Measurements from ENCODE around the gene SIK3.

SIK3 gene

DNA sequence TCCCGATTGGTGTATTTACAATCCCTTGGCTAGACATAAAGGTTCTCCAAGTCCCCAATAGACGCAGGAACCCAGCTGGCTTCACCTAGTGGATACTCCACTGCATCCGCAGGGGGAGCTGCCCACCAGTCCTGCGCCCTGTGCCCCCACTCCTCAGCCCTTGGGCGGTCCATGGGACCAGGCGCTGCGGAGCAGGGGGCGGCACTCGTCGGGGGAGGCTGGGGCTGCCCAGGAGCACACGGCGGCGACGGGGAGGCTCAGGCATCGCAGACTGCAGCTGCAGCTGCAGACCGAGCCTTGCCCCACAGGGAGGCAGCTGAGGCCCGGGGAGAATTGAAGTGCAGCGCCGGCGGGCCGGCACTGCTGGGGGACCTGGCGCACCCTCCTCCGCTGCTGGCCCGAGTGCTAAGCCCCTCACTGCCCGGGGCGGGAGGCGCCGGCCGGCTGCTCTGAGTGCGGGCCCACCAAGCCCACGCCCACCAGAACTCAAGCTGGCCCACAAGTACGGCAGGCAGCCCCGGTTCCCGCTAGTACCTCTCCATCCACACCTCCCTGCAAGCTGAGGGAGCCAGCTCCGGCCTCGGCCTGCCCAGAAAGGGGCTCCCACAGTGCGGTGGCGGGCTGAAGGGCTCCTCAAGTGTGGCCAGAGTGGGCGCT is 12.2 kb upstream of the SIK3 start:
- DNase-seq (ENCODE audit: low read depth): no peak

DNA sequence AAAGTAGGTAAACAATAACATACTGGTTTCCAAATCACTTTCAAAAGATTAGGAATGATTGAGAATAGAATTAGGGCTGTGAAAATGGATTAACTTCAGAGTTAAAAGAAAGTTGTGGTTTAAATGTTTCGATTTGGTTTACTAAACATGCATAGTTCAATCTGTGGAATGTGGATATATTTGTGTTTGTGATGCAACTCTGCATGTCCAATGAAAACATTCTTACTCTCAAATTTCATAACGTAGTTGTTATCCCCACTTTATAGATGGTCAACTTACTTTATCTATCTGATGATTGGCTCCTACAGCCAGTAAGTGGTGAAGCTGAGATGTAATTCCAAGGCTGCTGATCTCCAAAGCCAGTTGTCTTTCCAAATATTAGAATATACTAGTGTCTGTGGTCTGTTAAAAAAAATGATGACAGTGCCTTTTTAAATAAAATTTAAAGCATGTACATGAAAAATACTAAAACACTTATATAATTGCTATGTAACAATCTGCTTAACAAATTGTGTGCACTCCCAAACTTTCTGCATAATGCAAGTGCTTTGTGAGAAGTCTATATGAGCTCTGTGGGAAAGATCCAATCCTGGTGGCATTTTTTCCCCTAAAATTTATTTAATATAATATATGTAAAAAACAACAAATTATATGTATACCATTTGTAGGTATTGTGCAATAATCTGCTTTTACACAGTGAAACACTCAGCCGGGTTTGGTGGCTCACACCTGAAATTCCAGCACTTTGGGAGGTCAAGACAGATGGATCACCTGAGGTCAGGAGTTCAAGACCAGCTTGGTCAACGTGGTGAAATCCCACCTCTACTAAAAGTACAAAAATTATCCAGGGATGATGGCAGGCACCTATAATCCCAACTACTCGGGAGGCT is 9.7 kb upstream of the SIK3 start:
- no peak for DNase-seq (ENCODE audit: low read depth)

DNA sequence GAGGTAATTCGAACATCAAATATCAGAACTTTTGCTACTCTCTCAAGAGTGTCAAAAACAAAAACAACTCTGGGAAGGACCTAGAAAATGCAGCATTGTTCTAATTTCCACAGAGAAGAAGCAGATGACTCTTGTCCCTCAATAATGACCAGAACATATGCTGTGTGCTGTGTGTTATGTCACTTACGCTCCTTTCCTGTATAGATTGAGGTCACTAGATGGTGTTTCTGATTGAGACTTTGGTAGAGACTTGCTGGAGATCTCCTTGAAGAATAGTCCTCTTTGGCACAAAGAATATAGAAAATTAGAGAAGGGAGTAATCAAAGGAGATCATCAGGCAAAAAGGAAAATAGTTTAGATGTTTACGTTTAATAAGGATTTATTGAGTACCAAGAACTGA is 2.3 kb upstream of the SIK3 start:
- DNase-seq (ENCODE audit: low read depth): no peak

DNA sequence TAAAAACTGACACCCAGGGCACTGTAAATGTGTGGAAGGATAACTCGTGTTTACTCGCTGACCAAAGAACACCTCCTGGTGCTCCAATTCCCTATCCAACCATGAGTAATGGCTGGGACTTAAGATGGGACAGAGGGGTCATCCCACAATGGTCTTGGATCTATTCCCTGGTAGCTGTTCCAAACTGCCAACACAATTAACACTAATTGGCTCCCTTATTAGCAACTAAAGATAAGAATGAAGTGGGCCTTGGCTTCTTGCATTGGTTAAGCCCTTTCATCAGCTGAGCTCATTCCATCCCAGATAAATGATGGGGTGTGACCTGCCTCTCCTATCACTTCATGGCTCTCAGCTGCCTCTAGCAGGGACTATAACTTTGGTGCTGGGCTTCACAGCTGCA is 1.5 kb upstream of the SIK3 start:
- no peak for DNase-seq (ENCODE audit: low read depth)

DNA sequence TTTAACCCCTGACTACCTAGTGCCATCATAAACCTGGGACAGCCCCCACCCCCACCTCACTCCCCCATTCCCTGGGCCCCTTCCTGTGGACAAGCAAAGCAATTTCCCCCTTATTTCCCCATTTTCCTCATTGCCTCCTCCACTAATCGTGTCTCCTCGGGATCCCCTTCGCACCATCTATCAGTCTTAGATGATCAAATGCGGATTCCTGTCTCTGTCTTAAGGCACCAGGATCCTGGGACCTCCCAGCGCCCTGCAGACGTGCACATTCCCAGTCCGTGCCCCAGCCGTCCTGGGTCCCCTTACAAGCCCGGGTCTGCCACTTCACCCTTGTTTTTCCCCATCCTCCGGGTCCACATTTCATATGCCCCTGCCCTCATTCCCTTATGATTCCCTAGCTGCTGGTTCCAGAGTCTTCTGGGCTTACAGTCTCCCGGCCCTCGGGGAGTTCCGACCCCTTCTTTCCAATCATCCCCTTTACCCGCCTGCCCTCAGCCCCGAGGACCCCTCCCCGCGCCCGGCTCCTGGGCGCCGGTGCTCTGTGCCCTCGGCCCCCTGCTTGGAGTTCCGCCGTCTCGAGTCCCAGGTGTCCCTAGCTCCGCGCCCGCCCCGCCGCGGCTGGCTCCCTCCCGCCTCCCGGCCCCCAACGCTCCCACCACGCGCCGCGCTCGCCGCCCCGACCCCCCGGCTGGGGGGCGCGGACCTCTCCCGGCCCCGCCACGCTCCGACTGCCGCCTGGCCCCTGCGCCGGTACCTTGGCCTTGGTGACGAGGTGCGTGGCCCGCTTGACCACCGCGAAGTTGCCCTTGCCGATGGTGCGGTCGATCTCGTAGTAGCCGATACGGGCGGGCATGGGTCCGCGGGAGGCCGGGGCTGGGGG is 599 bp downstream of the SIK3 start:
- no peak for DNase-seq (ENCODE audit: low read depth)

DNA sequence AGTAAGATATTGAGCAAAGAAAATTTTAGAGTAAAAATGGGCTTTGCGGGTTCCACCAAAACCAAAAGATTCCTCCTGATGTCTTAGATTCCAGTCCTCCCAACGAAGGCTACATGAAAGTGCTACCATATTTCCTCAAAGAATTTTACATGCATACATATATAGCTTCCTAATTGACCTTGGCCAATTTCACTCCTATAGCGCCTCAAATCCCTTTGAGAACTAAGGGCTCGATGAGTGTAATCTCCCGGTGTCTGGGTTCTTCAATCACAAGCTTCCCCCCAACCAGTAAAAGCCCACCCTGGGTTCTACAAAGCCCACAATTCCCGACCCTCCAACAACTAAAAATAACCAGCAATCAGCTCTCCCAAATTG is 1.2 kb downstream of the SIK3 start:
- no peak for DNase-seq (ENCODE audit: low read depth)

DNA sequence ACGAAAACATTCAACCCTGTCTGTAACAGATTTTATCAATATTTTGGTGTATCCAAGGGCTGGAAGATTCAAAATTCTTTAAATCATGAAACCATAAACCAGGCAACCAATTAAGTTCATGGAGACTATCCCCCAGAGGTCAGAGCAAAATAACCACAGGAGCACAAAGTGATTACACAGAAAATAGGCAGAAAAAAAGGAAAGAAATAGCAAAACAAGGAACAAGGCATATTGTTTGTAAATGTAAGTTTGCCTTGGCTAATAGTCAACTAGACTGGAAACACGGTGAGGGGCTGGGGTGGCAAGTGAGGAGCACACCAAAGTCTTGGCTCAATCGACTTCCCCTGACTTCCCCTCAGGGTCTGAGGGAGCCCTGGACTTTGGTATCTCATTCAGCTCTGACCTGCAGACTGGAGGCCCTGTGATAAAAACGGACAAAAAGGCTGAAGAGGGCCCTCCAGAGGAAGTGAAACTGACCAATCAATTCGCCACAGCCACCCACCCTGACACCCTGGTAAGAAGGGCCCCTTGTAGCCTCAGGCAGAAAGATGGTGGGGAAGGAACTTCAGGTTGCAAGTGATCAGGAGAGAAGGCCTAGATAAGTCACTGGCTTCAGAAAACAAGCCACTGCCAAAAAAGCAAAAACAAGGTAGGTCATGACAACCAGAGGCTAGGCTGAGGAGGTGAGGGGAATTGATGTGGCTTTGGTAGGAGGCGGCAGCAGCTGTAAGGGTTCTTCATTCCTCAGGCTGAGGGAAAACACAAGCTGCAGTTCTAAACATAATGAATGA is 1.8 kb downstream of the SIK3 start:
- no peak for DNase-seq (ENCODE audit: low read depth)

DNA sequence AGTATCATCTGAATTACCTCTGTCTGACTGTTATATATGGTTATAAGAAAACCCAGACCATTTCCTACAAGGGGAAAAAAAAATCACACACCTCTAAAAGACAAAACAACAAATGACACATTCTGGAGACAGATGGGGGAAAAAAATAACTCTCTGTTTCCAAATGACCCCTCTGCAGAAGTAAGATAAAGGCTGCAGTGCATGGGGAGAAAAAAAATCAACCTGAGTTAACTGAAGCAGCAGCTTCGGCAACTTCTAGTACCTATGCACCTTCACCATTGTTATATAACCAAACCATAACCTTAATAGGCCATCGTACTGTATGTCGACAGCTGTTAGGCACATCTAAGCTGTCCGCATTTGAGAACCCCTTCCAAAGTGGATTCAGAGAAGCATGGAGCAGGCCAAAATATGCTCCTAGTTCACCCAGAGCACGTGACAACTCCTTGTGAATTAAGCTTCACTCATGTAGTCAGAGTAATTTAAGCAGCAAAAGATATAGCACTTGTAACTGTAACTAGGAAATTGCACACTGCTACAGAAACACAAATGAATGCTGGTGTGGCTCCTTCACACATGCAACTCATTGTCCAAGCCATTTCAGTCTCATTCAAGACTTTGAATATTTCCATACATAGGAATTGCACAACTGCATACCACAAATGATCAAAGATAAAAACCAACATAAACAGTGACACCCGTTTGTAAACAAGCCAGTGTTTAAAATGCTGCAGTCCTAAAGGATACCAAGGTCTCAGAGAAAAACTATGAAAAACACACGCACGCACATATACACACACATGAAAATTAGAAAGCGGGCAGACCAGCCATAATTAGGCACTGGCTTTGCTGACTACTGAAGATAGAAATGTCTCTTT is 2.7 kb downstream of the SIK3 start:
- no peak for DNase-seq (ENCODE audit: low read depth)

DNA sequence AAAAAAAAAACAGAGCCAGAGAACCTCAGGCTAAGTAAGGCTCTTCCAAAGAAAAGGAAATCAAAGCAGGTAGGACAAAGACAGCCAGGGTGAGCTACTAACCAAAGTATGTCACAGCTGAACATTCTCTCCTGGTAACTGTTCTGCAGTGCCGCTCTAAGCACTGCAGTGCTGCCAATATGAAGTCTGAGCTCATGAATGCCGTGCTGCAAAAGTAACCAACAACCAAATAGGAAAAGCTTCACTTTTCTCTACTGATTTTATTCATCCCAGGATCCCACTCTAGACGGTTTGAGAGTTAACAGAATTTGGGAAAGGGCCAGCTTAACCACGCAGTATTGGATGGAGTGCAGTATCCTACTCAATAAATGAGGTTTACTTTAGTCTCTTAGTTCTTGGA is 3.5 kb downstream of the SIK3 start:
- DNase-seq (ENCODE audit: low read depth): no peak

DNA sequence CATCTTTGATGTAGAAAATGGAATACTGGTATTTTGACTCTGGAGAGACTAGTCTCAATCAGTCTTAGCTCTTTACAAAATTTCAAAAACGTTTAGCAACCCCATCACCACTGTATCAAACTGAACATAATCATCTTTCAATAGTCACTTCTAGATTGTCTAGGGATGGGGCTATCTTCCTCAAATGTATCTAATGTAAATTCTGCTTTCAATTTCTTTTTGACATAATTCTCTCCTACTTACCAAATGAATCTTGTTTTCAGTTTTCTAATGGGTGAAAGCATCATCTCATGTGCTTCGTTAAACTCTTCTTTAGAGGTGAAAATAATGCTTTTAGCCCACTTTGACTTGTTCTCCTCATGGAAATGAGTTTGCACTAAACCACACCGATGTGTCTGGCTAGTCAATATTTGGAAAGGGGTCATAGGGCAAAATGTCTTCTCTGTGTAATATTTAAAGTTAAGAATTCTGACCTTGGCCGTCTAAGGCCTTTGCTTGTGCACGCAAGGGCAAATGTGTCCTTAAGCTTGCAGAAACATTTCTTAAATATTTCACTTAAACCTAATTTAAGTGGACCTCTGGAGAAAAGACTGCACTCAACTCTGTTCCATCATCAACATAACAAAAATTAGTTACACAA is 5.2 kb downstream of the SIK3 start:
- no peak for DNase-seq (ENCODE audit: low read depth)

DNA sequence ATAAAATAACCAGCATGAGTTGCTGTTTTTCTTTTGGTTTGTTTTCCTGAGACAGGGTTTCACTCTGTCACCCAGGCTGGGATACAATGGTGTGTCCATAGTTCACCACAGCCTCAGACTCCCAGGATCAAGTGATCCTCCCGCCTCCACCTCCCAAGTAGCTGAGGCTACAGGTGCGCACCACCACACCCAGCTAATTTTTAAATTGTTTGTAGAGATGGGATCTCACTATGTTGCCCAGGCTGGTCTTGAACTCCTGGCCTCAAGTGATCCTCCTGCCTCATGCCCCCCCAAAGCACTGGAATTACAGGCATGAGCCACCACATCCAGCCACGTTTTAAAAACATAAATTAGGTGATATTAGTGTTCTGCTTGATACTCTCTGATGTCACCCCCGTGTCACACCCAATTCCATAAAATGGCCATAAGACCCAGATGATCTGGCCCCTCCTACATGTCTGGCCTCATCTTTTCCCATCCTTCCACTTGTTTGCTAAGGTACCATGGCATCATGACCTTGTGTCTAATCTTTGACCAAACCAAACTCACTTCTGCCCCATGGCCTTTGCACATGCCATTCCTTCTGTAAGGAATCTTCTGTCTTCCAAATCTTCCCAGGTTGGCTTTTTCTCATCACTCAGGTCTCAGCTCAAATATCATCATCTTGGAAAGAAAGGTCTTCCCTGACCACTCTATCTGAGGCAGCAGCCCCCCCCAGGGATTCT is 6.3 kb downstream of the SIK3 start:
- no peak for DNase-seq (ENCODE audit: low read depth)

DNA sequence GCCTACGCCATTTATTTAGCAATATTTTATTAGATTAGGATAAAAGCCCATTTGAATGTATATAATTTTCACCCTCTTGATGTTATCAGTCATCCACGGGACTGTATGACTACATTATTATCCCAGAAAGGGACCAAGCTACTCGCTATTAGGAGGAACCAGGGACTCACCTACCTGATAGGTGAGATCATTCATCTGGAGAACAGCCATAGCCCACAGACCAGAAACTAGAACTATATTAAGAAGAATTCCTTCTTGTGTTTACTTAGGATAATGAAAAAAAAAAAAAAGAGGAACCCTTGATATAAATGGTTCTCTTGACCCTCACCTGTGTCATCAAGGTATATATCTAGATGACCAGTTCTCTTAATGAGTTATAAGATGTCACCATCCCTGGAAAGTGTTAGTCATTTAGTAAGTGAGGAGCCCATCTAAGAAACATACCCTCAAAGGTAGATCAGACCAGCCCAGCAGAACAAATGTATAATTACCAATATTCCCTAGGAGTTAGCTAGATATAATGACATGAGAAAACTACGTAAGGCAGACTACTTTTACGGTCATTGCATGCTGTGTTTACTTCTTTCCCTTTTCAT is 8.0 kb downstream of the SIK3 start:
- no peak for DNase-seq (ENCODE audit: low read depth)

DNA sequence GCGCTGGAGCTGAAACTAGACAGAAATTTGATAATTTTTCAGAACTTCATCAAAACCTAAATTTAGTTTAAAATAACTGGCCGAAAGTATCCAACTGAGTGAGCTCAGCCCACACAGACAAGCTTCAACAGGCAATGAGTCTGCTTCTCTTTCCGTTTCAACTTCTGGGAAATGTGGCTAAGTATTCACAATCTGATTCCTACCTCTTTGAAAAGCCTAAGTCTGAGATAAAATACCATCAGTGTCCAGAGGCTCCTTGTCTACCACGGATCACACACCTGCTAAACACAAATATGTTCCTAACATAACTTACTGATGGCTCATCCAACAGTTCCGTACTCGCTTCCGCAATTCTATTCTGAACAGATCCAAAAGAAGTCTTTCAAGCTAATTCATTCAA is 8.5 kb downstream of the SIK3 start:
- DNase-seq (ENCODE audit: low read depth): no peak

DNA sequence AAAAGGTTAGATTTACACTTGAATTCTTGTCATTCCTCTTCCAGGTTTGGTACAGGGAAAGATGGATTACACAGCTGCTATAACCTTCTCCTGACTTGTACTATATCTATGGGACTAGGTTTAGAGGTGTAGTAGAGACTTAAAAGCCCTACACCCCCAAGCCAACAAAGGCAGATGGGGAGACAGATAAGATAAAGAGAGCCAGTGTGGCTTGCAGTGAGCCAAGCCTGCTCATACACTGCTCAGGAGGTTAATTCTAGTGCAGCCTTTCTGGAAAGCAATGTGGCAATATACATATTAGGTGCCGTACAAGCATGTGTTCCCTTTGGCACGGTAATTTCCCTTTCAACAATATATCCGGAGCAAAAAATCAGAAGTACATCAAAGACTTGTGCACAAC is 10.8 kb downstream of the SIK3 start:
- DNase-seq (ENCODE audit: low read depth): no peak

DNA sequence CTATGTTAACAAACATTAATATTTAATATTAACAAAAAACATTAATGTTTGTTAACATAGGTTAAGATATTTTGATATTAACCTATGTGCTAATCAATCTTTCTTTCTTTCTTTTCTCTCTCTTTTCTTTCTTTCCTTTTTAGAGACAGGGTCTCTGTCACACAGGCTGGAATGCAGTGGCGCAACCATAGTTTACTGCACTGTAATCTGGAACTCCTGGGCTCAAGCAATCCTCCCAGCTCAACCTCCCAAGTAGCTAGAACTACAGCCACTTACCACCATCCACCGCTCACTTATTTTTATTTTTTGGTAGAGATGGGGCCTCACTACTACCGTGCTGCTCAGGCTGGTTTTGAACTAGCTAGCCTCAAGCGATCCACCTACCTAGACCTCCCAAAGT is 13.2 kb downstream of the SIK3 start:
- no peak for DNase-seq (ENCODE audit: low read depth)

DNA sequence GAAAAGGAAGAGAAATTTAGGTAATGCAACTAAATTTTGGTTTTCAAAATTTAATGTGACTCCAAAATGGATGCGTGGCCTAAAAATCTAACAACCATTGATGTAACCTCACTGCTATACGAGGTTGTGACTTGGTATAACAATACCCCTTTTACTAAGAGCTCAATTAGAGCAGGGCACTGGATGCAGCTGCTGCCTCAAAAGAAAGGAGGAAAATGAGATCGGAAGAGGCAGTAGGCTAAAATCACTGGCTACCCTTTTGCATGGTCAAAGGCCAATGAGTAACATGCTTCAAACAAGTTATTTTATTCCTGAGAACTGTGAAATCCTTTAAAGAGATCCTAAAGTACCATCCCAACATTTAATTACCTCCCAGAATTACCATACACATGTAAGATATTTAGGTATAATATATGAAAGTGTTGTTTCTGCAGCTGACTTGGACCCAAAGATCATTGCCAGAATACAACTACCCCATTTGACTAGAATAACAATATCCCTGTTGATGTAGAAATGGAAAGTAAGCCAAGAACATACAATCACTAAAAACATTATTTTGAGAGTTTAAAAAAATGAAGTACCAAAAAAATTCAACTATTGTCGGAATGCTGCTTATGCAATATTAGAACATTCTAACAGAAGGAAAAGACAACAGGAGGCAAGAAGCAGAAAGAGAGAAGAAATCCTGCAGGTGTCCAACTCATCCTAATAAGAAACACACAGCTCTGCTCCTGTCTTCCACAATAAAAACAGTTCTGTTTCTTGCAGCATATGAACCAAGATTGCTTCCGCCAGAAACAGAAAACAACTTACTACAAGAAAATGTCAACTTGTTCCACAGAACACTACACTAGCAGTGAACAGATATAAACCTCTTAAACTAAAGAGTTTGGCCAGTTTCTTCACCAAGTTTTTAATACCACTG is 15.0 kb downstream of the SIK3 start:
- no peak for DNase-seq (ENCODE audit: low read depth)

DNA sequence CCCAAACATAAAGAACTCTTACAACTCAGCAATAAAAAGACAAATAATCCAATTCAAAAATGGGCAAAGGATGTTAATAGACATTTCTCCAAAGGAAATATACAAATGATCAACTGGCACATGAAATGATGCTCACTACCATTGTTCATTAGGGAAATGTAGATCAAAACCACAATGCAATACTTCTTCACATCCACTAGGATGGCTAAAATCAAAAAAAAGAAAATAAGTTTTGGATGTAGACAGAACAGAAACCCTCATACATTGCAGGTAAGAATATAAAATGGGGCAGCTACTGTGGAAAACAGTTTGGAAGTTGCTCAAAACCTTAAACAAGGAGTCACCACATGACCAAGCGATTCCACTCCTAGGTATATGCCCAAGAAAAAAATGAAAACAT is 16.3 kb downstream of the SIK3 start:
- no peak for DNase-seq (ENCODE audit: low read depth)

DNA sequence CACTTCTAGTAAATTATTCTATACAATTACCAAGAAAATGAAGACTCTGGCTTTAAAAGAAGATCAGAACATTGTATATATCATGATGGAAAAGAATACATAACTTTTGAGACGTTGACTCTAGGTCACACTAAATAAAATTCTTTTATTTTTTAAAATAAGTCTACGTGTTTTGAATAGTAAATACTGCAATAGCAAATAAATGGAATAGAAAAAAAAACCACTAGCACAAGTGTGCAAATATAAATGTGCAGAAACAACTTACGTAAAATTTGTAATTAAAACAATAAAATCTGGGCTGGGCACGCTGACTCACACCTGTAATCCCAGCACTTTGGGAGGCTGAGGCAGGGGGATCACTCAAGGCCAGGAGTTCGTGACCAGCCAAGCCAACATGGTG is 17.9 kb downstream of the SIK3 start:
- DNase-seq (ENCODE audit: low read depth): no peak

All from stimulated activated CD8-positive, alpha-beta memory T cell treated with anti-CD3 and anti-CD28 coated beads, Interleukin-12 subunit alpha, Interleukin-12 subunit beta, amount 100 ng/mL, for 1 hour (primary cell).